GM18508 (cell line): ENCODE data around the gene IRF6.

ENCODE experiments used
- ATAC-seq: cut with Tn5 transposase; IDR thresholded peaks from one replicate; pipeline ENCODE4 v1.9.1; 2021; ENCODE audit warnings: moderate number of reproducible peaks; ENCODE audit not compliant: insufficient read depth, unreplicated experiment

The IRF6 gene

DNA sequence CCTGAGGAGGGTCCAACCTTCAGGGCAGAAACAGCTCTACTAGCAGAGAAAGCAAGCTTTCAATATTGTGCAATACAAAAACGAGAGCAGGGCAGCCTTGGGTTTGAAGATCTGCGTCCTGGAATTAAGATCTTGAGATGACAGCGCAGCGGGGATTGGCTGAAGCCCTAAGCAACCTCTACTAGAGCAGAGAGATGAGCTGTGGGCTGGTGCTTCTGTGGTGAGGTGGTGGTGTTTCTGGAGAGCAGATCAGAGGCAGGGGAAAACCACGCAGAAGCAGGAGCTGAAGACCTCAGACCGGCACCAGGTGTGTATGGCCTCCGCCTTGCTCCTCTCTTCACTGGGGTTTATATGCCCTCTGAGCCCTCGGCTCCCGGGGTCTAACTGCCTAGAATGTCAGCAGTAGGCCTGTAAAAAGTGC is 37.6 kb downstream of the IRF6 start:
- peak; percentile 70 for ATAC-seq

GRCh38 chr1:209767706-209768105 is 38.2 kb downstream of the IRF6 start:
- ATAC-seq: no peak

DNA sequence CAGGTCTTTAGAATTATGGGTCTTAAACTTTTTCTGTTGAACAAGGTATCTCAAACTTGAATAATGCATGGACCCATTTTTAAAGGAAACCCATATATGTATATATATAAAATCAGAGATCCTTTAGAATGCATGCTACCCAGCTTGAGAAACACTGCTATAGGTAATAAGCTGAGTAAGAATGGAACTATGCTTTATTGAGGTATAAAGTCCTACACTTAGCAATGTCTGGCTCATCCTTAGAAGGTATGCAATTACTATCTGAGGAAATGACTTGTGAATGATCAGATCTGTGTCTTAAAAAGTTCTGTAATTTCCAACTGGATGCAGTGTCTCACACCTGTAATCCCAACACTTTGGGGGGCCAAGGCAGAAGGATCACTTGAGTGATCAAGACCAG is 38.8 kb downstream of the IRF6 start:
- ATAC-seq: no peak

GRCh38 chr1:209766051-209766450 is 39.9 kb downstream of the IRF6 start:
- no peak for ATAC-seq

DNA sequence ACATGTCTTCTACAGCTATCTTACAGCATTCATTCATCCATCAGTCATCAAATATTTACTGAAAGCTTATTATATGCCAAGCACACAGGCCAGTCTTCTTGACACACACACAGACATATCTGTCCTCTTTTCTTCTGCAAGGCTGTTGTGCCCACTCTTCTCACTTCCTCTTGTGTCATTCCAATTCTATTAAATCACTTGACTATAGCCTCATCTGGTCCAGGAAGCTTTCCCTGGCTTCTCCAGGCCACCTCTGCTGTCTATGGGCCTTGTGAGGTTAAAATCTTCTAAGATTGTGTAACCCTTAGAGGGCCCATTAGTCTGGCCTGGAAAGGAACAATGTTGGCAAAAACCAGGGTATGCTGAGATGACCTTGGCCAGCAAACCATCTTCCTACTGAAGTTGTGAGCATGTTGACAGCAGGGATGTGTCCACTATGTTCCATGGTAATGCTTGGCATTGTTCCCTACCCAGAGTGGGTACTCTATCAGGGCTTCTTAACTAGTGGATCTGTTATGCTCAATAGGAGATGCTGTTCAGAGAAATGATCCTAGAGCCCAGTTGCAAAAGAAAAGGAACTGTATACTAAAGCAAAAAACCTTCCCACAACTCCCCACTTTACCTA is 44.8 kb downstream of the IRF6 start:
- no peak for ATAC-seq

DNA sequence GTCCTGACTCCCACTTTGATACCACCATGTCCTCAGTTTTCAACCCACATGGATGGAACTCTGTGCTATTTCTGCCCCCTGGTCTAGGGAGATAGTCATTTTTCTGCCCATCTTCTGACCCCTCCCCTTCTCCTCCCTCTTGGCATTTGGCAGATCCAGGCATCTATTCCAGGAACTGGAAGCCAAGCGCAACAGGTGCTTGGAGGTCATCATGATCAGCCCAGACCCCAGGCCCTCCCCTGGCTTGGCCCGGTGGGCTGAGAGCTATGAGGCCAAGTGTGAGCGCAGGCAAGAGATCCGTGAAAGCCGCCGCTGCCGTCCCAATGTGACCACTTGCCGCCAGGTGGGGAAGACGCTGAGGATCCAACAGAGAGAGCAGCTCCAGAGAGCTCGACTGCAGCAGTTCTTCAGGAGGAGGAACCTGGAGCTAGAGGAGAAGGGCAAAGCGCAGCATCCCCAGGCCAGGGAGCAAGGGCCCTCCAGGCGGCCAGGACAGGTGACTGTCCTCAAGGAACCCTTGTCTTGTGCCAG is 46.0 kb downstream of the IRF6 start:
- no peak for ATAC-seq

- ATAC-seq: no peak
Observed at GRCh38 chr1:209758400-209758799, 47.5 kb downstream of the IRF6 start.

GRCh38 chr1:209756615-209757445 is 49.1 kb downstream of the IRF6 start:
- no peak for ATAC-seq

DNA sequence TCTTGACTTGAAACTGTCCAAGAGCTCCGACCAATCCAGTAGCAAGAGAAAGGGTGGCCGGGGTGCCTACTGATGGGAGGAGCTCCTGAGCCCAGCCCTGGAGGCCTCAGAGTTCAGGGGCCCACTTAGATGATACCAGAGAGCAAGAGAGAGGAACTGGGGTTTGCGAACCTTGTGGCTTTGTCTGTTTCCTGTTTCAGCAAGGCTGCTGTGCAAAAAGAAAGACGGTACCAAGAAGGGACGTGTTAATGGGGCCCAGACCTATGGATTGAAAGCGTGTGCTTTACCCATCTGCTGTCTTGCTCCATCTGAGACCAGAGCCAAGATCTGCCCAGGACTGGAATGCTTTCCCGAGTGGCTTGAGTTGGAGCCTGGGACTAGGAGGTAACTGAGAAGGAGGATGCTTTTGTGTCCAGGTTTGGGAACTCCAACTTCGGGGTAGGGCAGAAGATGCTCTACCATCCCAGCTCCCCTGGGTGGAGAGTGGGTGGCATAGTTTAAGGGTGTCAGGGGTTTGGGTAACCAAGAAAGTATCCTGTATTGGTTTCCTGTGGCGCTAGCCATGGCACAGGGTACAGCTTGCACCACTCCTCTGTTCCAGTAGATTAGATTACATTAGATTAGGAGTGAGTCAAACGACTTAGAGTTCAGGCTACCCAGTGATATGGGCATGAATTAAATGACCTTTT is 49.9 kb downstream of the IRF6 start, which contains the start of gene TRAF3IP3:
Gene TRAF3IP3 (plus strand): TSS at position 128 of the 689 bp plus-strand sequence. CDS start 3,987 bp downstream, outside the sequence.
- ATAC-seq: peak; percentile 62

DNA sequence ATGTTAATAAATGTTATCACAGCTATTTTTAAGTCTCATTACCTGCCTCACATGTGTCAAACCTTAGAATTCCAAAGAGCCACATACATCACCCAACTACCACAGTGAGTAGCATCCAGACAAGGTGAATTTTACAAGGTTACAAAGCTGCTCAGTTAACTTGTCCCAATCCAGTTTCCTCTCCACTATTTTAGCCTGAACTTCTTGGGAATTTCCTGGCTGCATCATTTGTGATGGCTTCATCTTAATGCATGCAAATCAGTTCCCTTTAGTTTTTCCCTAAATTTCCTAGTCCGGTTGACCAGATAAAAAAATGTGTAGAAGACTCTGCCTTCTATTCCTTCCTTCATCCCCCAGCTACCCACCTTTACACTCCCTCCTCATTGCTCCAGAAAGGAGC is 50.7 kb downstream of the IRF6 start:
- no peak for ATAC-seq

GRCh38 chr1:209752890-209753289 is 53.1 kb downstream of the IRF6 start:
- no peak for ATAC-seq

DNA sequence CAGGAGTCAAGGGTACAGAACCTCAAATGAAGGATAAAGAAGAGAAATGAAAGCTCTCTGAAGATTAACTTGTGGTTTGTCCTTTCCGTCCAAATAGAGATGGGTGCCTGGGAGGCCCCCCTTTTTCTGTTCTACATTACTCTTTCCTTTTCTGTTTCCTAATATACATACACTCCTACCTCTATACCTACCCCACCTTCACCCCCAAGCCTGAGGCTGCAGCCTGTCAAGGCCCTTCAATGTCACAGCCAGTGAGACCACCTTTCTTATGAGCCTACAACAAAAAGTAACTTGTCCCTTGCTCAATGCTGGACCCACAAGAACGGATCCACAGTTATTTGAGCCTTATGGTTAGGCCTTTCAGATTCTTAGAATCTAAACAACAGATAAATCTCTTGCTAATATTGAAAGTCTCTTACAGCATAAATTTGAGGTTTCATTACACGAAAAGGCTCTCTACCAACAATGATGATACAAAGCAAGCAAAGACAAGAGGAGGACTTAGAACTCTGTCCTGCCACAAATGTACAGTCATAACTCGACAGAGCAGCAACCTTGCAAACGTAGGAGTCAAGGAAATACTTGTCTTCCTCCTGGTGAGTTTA is 54.2 kb downstream of the IRF6 start:
- ATAC-seq: peak; percentile 43

- ATAC-seq: no peak
Observed at GRCh38 chr1:209749670-209750323, 56.1 kb downstream of the IRF6 start.

DNA sequence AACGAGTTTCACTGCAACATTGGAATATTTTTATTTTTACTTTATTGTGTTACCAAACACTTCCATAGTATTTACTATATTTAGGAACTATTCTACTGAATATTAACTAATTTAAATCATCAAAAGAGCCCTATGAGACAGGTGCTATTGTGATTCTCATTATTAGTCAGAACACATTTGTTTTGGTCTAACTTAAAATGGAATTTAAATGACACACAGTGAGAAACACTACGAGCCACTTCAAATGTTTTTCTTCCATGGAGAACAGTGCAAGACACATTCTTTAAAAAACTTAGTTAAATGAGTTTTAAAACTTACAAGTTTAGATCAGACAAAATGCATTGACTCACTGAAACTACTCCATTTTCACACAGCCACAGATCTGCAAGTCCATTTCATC is 56.7 kb downstream of the IRF6 start:
- no peak for ATAC-seq

DNA sequence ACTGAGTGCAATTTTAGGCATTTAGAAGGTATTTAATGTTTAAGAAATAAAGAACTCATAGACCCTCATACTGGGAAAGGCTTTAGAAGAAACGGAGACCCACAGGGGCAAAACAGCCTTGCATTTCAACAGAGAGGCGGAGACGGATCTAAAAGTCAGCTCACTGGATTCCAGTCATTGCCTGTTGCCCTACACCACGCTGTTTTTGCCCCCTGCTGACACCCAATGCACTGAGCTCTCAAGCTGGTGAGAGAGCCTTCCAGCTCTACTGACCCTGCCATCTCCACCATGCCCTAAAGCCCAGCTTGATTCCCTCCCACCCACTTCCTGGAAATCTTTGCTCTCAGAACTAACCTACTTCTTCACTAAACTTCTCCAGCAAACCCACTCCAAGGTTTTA is 57.3 kb downstream of the IRF6 start:
- no peak for ATAC-seq

DNA sequence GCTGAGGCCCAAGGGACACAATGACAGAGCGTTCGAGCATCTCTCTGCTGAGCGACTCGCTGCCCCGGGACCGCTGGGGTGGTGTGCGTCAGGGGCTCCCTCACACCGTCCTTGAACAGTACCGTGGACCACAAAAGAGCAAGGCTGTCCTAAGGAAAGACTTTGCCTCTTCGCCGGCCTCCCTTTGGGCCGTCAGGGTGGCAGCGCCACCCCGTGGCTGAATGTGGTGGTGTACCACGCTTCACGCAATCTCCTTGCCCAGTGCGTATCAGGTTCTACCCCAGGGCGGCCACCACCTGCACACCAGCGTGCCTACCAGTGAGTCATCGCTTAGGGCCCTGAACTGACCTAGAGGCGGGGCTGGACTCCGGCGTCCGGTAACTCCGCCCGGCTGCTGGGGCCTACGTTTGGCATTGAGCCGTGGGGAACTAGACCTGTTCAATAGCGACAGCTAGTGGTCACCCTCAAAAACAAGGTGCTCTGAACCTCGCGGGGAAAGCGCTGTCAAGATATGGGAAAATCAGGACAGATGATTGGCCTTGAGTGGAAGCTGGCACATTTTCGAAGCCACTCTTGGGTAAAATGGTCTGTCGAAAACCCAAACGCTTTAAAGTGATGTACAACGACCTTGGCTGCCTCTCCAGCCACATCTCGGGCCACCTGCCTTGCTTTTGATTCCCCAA is 58.2 kb downstream of the IRF6 start:
- ATAC-seq: peak; percentile 51

DNA sequence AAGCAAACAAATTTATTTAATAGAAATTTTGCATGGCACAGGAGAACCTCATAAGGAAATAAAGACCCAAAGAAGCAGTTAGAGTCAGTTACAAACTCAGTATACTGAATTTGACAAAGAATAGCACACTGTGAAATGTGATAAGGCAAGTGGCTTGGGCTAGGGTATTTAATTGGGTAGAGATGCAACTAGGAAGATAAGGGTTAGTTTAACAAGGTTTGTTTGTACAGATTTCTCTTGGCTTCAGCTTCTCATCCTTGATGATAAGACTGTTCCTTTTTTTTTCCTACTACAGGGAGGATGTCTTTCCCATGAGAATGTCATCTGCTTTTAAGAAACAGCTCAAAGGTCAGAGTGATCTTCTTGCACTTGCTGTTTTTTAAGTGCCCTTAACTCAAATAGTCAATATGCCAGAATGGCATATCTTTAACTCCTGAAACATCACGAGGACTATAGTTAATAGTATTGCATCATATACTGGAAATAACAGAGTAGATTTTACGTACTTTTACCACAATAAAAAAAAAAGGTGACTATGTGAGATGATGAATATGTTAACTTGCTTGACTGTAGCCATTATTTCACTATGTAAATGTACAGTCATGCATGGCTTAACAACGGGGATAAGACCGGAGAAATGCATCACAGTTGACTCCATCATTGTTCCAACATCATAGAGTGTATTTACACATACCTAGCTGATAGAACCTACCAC is 59.3 kb downstream of the IRF6 start:
- ATAC-seq: no peak

DNA sequence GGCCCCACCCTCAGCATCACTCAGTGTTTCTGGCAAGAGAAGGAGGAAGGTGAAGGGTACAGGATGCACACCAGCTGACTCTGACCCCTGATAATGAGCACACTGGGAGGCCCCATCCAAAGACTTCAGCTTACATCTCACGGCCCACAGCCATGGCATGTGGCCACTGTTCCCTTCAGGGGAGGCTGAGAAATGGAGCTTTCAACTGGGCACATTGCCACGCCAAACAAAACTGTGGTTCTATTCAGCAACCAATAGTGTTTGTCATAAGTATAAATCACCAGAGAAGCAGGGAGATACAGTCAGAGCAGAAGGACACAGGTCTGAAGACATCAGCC is 62.8 kb downstream of the IRF6 start:
- no peak for ATAC-seq
